Measurements from ENCODE around the gene CLIC1.

GRCh38 chr6:31779908-31780307 lies 43.6 kb upstream of the CLIC1 start:
- TF ChIP-seq EZH2 (IDR thresholded peaks at IDR 0.05; ENCODE audit: insufficient read depth, poor library complexity, severe bottlenecking) (no peak), EZH2phosphoT487 (IDR thresholded peaks at IDR 0.05; ENCODE audit: insufficient read depth, low read depth) (no peak)
